ENCODE results near the gene NFKB1. TPM values are rescaled to one million over a fixed set of nuclear protein-coding genes. Genes with fewer than 3 reads are reported as not detected.

The NFKB1 gene
- total and polyA plus RNA-seq, 9 of the 15 experiments (the other 6 are each of a cell fraction or from before 2014, with no cell fraction given), result 2.4 to 14.5 (median 10.3) TPM

GRCh38 chr4:102514298-102514964, 13.3 kb downstream of the NFKB1 start (continued):
- TF ChIP-seq CHD7 (IDR thresholded peaks at IDR 0.05; ENCODE audit: low read depth, low read length) (no peak), JUN (IDR thresholded peaks at IDR 0.05; ENCODE audit: borderline replicate concordance, low read depth, low read length) (no peak), JUN (CRISPR knock-in tag; IDR thresholded peaks at IDR 0.05; ENCODE audit: borderline replicate concordance) (no peak), TEAD4 (IDR thresholded peaks at IDR 0.05; ENCODE audit: low read length) (no peak), TEAD4 (CRISPR knock-in tag; IDR thresholded peaks at IDR 0.05; ENCODE audit: borderline replicate concordance) (no peak), RNF2 (IDR thresholded peaks at IDR 0.05) (no peak), BRF1 (IDR thresholded peaks at IDR 0.05; ENCODE audit: borderline replicate concordance, extremely low read depth, insufficient read length) (no peak), SOX6 (IDR thresholded peaks at IDR 0.05) (no peak), RAD21 (CRISPR knock-in tag; conservative IDR thresholded peaks at IDR 0.05 in 1 of 2, IDR thresholded peaks at IDR 0.05 in 1 of 2) (no peak)

Data from K562 (cell line).